HG02840 (cell line): ENCODE data around the gene SELENOP.

Experiments used
- ATAC-seq: cut with Tn5 transposase; IDR thresholded peaks from one replicate; pipeline ENCODE4 v1.9.1; 2021; ENCODE audit warnings: mild to moderate bottlenecking, moderate library complexity, moderate number of reproducible peaks; ENCODE audit not compliant: unreplicated experiment, low FRiP score

The SELENOP gene

DNA sequence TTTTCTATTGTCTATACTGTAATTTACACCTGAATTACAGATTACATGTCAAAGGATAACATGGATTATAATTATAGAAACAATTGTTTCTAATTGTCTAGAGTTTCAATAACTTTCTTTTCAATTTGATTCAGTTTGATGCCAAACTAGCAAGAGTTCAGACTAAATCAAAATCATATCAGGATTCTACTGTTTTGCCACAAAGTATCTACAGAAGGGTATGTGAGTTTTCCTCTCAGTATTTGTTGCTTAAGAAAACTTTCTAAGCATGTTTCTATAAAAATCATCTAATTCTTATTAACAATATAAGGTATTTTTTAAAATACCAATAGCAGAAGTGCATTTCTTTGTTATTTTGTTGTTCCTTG is 12.5 kb downstream of the SELENOP start:
- no peak for ATAC-seq

DNA sequence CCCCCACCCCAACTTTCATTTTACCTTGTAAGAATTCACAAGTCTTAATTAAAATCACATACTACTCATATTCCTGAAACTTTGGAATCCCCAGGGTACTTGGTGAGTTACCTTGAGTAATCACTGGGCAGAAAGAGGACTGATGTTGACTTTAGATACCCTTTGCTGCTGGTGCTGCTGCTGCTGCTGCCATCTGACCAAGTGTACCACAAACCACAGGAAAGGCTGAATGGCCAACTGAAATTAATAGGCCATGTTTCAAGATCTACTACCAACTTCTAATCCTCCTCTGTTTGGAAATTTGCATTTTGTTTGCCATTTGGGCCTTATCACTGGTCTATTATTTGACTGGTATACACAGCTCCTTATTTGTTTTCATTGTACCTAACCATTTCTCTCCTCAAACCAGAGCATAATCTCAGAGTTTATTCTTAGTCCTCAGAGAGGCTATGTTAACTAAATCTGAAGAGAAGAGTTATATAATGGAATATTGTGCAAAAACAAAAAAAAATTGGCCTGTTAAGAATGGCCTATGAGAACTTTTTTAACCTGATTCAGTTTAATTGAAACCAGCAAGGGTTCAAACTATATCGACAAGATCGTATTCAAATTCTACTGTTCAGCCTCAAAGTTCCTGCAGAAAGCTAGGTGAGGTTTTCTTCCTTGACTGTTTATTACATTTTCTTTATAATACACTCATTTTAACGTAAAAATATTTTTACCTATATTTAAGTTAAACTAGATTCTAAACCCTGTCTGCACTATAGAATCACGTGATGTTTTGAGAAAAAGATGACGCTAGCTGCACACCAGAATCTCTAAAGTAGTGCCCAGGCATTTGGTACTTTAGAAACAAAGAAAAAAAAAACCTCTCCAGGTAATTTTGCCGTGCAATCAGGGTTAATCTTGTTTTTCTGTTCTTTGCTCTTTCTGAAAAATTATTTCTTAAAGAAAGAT is 13.1 kb downstream of the SELENOP start:
- no peak for ATAC-seq

GRCh38 chr5:42791151-42791550 is 20.5 kb downstream of the SELENOP start:
- ATAC-seq: no peak

DNA sequence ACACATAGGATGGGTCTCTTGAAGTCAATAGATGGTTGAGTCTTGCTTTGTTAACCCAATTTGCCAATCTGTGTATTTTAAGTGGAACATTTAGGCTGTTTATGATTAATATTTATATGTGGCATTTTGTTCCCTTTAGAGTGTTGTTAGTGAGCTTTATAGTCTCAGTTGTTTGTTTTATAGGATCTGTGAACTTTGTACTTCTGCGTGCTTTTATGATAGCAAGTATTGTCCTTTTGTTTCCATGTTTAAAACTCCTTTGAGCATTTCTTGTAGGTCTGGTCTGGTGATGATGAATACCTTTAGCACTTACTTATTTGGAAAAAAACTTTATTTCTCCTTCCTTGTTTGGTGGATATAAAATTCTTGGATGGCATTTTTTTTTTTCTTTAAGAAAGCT is 23.8 kb downstream of the SELENOP start:
- ATAC-seq: no peak

DNA sequence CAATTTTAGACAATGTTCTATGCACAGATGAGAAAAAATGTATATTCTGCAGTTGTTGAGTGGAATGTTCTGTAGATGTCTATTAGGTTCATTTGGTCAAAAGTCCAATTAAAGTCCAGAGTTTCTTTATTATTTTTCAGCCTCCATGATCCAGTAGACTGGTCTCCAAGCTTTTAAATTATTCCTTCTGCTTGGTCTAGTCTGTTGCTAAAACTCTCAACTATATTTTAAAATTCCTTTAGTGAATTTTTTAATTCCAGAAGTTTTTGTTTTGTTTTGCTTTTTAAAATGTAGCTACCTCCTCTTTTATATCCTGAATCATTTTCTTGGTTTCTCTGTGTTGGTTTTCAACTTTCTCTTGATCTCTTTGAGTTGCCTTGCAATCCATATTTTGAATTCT is 24.6 kb downstream of the SELENOP start:
- ATAC-seq: no peak

GRCh38 chr5:42785756-42786155 is 25.9 kb downstream of the SELENOP start:
- no peak for ATAC-seq

- no peak for ATAC-seq
These were observed 27.6 kb downstream of the SELENOP start for GRCh38 chr5:42784132-42784531.

DNA sequence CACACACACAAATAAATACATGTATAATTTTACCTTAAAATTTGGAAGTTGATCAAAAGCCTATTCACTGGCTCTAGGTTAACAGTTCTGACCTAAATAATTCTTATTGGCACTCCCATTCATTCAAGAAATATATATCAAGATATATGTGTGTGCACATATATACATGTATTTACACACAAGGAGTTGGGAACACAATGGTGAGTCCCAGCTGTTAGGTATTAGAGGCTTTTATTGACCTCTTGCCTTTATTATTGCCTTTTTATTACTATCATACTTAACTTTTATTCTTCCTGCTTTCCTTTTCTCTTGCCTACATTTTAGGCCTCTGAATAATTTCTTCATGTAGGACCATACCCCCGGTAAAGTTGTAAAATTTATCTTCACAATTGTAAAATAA is 30.1 kb downstream of the SELENOP start:
- ATAC-seq: no peak

GRCh38 chr5:42779083-42779482 is 32.6 kb downstream of the SELENOP start:
- ATAC-seq: no peak

DNA sequence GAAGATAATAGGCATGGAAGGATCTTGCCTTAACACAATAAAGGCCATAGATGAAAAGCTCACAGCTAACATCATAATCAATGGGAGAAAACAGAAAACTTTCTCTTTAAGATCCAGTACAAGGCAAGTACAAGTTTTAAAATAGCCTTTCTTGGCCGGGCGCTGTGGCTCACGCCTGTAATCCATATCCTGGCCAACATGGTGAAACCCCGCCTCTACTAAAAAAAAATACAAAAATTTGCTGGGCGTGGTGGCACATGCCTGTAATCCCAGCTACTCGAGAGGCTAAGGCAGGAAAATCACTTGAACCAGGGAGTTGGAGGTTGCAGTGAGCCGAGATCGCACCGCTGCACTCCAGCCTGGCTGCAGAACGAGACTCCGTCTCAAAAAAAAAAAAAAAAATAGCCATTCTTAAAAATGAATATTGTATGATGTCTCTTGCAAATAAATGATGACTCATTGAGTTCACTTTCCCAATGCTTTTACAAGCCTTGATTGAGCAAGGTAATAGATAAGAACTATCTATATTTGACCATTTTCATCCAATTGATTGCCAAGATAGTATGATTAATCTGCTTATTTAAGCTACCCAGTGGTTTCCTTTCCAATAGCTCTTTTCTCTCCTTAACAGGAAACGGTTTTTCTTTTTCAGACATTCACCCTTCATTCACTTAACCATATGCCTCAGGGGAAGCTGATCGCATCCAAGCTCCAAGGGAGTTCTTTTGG is 39.3 kb downstream of the SELENOP start:
- no peak for ATAC-seq

GRCh38 chr5:42770003-42770402 is 41.7 kb downstream of the SELENOP start:
- ATAC-seq: no peak

DNA sequence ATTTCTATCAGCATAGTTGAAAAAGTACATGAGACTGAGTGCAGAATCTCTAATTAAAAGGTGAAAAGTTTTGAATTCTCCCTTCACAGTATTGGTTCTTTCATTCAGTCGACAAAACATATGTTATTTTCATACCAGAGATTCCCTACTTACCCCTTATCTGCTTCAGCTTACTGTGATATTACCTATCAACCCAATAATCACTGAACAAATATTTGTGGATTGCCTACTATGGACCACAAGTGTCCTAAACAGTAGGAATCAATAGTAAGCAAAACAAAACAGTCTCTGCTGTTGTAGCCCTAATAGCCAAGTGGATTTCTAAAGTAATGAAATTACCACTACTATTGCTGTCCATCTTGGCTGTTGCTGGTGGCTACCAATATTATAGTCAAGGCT is 43.6 kb downstream of the SELENOP start:
- ATAC-seq: no peak

DNA sequence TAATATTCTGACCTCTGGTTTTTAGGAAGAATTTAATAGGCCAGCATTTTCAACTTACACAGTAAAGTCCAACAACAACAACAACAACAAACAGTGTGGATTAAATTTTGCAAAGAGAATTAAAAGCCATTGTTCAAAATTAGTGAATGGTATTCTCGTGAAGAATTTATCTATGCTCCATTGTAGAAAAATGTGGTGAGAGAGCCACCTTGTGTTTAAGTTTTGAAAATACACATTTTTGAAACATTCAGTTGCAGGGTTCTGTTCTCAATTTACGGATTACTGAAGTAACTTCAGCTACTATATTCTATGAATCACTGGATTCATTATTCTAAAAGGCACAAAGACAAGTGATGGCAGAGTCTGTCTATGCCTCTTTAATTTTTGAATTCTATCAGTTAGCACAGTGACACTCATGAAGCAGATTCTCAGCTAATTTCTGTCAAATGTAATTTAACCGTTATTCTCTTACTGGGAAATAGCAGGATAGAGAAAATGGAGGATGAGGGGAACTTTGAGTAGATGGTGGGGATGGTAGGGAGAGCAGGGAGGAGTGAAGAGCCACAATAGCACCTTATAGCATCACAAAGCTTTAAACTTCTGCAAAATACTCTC is 44.1 kb downstream of the SELENOP start:
- ATAC-seq: no peak

GRCh38 chr5:42761791-42762190 is 49.9 kb downstream of the SELENOP start:
- ATAC-seq: no peak

GRCh38 chr5:42760426-42760825 is 51.3 kb downstream of the SELENOP start:
- no peak for ATAC-seq

GRCh38 chr5:42759456-42759855 is 52.2 kb downstream of the SELENOP start:
- no peak for ATAC-seq

DNA sequence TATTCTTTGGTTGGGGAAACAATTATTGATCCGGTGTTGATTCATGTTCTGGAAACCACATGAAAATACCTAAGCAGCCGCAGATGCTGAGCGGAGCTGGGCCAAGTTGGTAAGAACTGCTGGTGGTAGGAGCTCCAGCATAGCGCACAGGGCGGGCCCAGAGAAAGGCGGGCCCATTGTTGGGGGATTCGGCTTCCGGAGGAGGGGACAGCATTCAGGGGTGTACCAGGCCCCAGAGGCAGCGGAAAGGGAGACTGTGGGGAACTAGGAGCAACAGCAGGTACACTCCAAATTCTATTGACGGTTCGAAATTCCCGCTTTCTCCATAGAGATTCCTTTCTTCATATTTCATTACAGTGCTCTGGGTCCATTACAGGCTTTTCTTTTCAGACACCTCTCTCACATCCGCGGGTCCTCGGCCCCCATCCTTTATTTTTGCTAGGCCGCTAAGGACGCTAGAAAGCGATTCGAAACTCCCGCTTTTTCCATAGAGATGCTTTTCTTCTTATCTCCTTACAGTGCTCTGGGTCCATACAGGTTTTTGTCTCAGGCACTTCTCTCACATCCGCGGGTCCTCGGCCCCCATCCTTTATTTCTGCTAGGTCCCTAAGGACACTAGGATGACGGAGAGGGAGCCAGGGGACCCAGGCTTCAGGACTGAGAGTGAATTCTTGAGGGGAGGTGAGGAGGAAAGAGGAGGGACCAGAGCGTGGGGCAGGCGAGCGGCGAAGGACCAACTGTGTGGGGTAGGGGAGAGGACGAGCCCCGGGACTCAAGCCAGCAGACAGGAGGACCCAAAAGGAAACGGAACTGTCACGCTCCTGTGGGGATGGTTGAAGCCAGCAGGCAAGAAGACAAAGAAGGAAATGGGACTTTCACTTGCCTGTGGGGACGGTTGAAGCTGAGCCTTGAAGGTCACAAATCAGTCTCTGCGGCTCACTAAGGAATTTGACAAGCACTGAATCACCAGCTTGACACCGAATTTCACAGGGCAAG is 54.8 kb downstream of the SELENOP start, which contains the start of gene CCDC152:
Gene CCDC152, plus strand, starts transcription at position 213 of the 996 bp plus-strand sequence. CDS start 2,304 bp downstream, outside the sequence.
- ATAC-seq: peak; percentile 91

DNA sequence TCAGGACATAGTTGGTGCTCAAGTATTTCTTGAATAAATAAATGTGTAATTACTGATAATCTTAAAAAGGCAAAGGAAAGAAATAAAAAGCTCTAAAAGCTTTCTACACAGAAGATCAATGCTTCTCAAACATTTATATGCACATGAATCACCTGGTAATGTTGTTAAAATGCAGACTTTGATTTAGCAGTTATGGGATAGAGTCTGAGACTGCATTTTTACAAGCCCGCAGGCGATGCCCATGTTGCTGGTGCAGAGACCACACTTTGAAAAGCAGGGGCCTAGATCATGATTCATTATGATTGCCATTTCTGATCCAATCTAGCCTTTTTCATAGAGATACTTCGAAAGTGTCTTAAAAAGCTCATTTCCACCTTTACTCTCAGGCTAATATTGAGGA is 58.6 kb downstream of the SELENOP start:
- ATAC-seq: no peak

DNA sequence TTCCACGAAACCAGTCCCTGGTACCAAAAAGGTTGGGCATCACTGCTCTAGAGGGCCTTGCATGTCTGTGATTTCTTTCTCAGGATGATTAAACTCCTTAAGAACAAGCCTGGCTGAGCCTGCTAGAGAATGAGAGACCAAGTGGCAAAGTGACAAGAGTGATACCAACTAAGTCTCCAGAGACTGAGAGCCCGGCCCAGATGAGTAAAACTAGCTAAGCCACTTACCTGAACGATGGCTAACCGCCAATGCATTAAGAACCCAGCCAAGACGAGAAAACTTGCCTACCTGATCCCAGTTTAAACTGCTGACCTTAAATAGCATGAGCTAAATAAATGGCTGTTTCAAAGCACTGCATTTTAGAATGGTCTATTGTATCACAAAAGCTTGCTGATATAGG is 60.6 kb downstream of the SELENOP start:
- ATAC-seq: no peak

GRCh38 chr5:42750507-42750906 is 61.2 kb downstream of the SELENOP start:
- no peak for ATAC-seq
